Measurements from ENCODE around the gene PRKAB1.
A peak's percentile ranks its signal among the peaks of the same experiment; 100 is the strongest.

PRKAB1 gene

DNA sequence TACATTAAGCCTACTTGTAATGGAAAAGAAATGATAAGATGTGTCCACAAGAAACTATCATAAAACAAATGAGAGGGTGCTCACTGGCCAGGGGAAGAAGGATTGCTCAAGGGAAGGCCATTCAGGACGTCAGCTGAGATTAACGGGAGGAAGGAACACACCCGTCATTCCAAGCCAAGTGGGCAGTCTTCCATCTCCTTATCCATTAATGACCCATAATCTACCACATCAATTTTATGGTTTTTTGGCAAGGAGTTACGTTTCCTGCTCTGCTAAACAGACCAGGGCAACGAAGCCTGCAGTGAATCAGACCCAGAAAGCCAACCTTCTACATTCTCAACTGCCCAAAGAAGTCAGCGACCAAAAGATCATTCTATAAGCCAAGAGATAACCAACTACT lies 25.1 kb downstream of the PRKAB1 start:
- TF ChIP-seq ZFX (IDR thresholded peaks at IDR 0.05; ENCODE audit: borderline replicate concordance), result no peak
- TF ChIP-seq, protein P1, sequence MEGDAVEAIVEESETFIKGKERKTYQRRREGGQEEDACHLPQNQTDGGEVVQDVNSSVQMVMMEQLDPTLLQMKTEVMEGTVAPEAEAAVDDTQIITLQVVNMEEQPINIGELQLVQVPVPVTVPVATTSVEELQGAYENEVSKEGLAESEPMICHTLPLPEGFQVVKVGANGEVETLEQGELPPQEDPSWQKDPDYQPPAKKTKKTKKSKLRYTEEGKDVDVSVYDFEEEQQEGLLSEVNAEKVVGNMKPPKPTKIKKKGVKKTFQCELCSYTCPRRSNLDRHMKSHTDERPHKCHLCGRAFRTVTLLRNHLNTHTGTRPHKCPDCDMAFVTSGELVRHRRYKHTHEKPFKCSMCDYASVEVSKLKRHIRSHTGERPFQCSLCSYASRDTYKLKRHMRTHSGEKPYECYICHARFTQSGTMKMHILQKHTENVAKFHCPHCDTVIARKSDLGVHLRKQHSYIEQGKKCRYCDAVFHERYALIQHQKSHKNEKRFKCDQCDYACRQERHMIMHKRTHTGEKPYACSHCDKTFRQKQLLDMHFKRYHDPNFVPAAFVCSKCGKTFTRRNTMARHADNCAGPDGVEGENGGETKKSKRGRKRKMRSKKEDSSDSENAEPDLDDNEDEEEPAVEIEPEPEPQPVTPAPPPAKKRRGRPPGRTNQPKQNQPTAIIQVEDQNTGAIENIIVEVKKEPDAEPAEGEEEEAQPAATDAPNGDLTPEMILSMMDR (IDR thresholded peaks at IDR 0.05), result no peak
- no peak overlapping the region for H3K27ac ChIP-seq

DNA sequence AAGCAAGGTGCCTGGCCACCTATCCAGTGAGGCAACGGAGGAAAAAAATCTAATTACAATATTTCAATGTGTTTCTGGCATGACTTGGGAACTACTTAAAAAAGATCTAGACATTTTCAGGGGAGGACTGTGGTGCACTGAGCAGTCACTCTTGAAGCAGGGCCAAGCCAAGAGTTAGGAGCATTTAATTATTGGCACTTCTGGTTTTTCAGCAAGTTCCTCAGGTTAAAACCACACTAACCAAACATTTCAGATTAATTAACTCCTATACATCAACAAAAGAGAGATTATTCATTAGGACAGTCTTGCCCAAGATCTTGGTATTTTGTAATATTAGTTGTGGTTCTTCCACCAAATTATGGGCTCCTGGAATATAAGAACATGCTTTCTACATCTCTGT lies 25.6 kb downstream of the PRKAB1 start:
- TF ChIP-seq, protein P1 (IDR thresholded peaks at IDR 0.05), result no peak
- no peak for TF ChIP-seq ZFX (IDR thresholded peaks at IDR 0.05; ENCODE audit: borderline replicate concordance)
- no peak overlapping the region for H3K27ac ChIP-seq

DNA sequence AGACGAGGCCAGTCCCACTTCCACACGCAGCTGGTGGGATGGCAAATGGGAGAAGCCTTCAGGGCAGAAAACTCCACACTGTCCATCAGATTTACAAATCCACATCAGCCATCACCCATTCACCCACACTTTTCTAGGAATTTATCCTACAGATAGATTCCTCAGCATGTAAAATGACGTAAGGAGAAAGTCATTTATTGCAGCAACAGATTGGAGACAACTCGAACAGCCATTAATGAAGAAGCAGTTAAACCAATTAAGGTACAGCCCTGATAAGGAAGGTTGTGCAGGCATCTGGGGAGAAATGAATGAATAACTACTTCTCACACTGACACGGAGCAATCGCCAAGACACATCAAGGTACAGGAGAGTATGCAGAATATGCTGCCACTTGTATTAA lies 26.2 kb downstream of the PRKAB1 start:
- H3K27ac ChIP-seq, result no peak overlapping the region
- TF ChIP-seq, protein P1 (IDR thresholded peaks at IDR 0.05), result no peak
- TF ChIP-seq ZFX (IDR thresholded peaks at IDR 0.05; ENCODE audit: borderline replicate concordance), result no peak

DNA sequence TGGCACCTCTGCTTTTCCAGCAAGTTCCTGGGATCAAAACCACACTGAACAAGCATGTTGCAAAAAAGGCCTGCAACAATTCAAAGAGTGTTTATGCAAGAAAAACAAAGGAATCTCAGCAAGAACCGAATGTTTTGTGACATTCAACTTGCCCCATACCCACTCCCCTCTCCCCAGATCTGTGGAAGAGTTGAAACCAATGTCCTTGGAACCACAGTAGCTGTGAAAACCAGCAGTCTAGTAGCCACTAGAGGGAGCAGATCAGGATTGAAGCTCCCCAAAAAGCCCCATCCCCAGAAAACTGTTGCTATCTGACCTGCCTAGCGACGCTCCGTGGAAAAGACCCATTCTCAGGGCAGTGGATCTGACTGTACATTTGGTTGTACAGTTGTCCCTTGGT lies 27.1 kb downstream of the PRKAB1 start:
- H3K27ac ChIP-seq, result no peak overlapping the region
- TF ChIP-seq, protein P1 (IDR thresholded peaks at IDR 0.05), result peak; percentile 67
- no peak for TF ChIP-seq ZFX (IDR thresholded peaks at IDR 0.05; ENCODE audit: borderline replicate concordance)

DNA sequence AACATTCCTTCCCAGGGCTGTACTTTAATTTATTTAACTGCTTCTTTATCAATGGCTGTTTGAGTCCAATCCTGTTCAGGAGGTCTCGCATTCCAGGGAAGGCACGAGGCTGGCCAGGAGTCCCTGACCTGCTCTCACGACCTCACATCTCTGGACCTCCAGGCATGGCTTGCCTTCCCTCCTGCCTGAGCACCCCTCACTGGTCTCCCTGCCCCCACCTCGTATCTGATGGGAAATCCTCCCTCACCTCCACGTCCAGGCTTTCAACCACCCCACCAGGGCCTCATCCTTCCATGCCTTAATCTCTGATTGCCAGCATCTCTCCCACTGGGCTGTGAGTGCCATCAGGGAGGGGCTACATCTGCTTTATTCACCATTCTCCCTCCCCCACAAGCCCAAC lies 29.0 kb downstream of the PRKAB1 start:
- TF ChIP-seq, protein P1 (IDR thresholded peaks at IDR 0.05), result no peak
- no peak for TF ChIP-seq ZFX (IDR thresholded peaks at IDR 0.05; ENCODE audit: borderline replicate concordance)
- H3K27ac ChIP-seq, result no peak overlapping the region

DNA sequence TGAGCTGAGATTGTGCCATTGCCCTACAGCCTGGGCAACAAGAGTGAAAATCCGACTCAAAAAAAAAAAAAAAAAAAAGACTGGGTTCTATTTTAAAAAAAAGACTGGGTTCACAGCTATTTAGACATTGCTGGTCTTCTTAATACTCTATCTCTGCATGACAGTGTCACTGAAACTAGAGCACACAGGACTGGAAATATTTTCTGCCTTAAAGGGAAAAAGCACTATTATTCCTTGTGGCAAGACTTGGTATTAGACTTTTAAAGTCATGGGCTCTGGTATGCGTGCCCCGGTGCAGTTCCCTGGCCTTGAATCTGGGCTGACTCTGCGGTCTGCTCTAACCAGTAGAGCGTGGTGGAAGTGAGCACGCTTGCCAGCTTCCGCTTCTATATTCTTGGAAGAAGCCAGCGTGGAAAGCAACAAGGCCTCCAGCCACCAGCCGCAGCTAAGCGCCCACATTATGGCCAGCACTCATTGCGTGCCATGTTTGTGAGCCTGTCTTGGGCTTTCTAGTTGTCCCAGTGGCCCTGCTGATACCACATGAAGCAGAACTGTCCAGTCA lies 31.3 kb downstream of the PRKAB1 start:
- TF ChIP-seq ZFX (IDR thresholded peaks at IDR 0.05; ENCODE audit: borderline replicate concordance), result no peak
- TF ChIP-seq, protein P1 (IDR thresholded peaks at IDR 0.05), result no peak
- no peak overlapping the region for H3K27ac ChIP-seq

DNA sequence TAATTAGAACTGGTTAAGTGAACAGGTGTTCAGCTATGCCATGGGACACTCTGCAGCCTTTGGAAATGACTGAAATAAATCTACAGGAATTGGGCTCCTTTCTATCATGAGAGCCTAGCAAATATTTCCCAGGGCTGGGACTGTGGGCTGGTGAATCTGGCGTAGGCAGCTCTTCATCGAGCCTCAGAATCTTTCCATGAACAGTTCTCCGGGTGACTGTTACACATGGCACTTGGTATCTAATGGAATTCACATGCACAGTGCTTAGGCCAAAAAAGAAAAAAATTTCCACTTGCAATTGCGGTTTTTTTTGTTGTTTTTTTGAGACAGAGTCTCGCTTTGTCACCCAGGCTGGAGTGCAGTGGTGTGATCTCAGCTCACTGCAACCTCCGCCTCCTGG lies 32.1 kb downstream of the PRKAB1 start:
- H3K27ac ChIP-seq, result no peak overlapping the region
- TF ChIP-seq ZFX (IDR thresholded peaks at IDR 0.05; ENCODE audit: borderline replicate concordance), result no peak
- TF ChIP-seq, protein P1 (IDR thresholded peaks at IDR 0.05), result no peak

Measured in 22Rv1 (cell line).